Kidney (tissue), 14 donors: Measurements from ENCODE around the gene AGBL1. TPM values are rescaled to one million over a fixed set of nuclear protein-coding genes. Genes with fewer than 3 reads are reported as not detected.

Experiments used
- DNase-seq, 5 donors: peaks; one replicate each; pipeline ENCODE4 v3.0.0-alpha.2; 2013 to 2020
- FAIRE-seq: peaks from 2 replicates; lab custom pipeline; 2012; peaks lifted over from hg19 to GRCh38; lab: Jason Lieb, UNC
- H3K27ac ChIP-seq, 2 donors: one replicate each; pipeline ENCODE4 v1.7.0; 2013; ENCODE audit warnings: low read depth in 2 of 2, low read length in 2 of 2, inconsistent platforms in 1 of 2
- H3K27me3 ChIP-seq: one replicate; pipeline ENCODE4 v1.7.1; 2013; ENCODE audit warnings: low read length, inconsistent platforms; ENCODE audit not compliant: control insufficient read depth, insufficient read depth
- H3K36me3 ChIP-seq, 3 donors: one replicate each; pipeline versions ENCODE4 v1.7.0 to v1.7.1; 2013; ENCODE audit warnings: low read length in 3 of 3, control low read depth in 1 of 3, inconsistent platforms in 1 of 3; ENCODE audit not compliant: insufficient read depth in 3 of 3, control insufficient read depth in 2 of 3
- H3K4me1 ChIP-seq, 3 donors: one replicate each; pipeline versions ENCODE4 v1.7.0 to v1.7.1; 2013; ENCODE audit warnings: low read length in 3 of 3, inconsistent platforms in 1 of 3, low read depth in 1 of 3; ENCODE audit not compliant: control insufficient read depth in 2 of 3, insufficient read depth in 2 of 3
- H3K4me3 ChIP-seq, 3 donors: one replicate each; pipeline versions ENCODE4 v1.7.0 to v1.8.1; 2013; ENCODE audit warnings: low read length in 3 of 3, control low read depth in 1 of 3, inconsistent platforms in 1 of 3
- H3K9ac ChIP-seq, 3 donors: one replicate each; pipeline versions ENCODE4 v1.7.0 to v1.7.1; 2013; ENCODE audit warnings: low read length in 3 of 3, control low read depth in 1 of 3, inconsistent platforms in 1 of 3
- H3K9me3 ChIP-seq, 3 donors: one replicate each; pipeline versions ENCODE4 v1.7.0 to v1.7.1; 2013; ENCODE audit warnings: low read length in 3 of 3, control low read depth in 1 of 3, inconsistent platforms in 1 of 3; ENCODE audit not compliant: control insufficient read depth in 2 of 3, insufficient read depth in 1 of 3
- CTCF ChIP-seq: IDR thresholded peaks from 3 replicates; pipeline ENCODE4 v1.5.1; 2012; ENCODE audit warnings: mild to moderate bottlenecking, moderate library complexity, borderline replicate concordance; ENCODE audit not compliant: insufficient read depth; ENCODE audit errors: extremely low read depth
- intact Hi-C: fragments of 100-400 bp; cut with DNase I; formaldehyde crosslinking; loops from one replicate; pipeline ENCODE4 v1.11.1; 2022
- polyA plus RNA-seq: library from polyadenylated mRNA; stranded (reverse); fragments of 350-450 nt; fragmentation: Illumina TruSeq; extraction: RNeasy Lipid Tissue Mini Kit (QIAGEN cat#74804); gene quantifications from one replicate; pipeline ENCODE4 v1.2.3, GENCODE V29; 2014; ENCODE audit warnings: low read depth, low replicate concordance; ENCODE audit not compliant: insufficient read depth
- total RNA-seq: library from RNA; stranded (reverse); fragmentation: NEBNext Ultra II Directional; extraction: Animal tissue kit (Norgen Biotek cat#: 25700); gene quantifications from one replicate; pipeline ENCODE4 v1.2.1, GENCODE V29; 2021
- donor health status: control.
- donor health status: control.
- donor health status: control.
- donor health status: control.
- donor health status: control.
- donor health status: DM: yes; HTN: yes; CAD: no.
- donor health status: Normal renal cell carcinoma (clear cell type).

The AGBL1 gene
- total and polyA plus RNA-seq, 2 donors from 2014 or later, result not detected

- H3K9ac ChIP-seq, result no peak overlapping the region
- intact Hi-C loops, result no loop called here
- H3K36me3 ChIP-seq, result no peaks in the 10 kb centered on the region
- no peaks in the 10 kb centered on the region for H3K27me3 ChIP-seq
- TF ChIP-seq CTCF, result no peak
- DNase-seq, result no peak
- no peaks in the 10 kb centered on the region for H3K4me1 ChIP-seq
- H3K9me3 ChIP-seq, result no peaks in the 10 kb centered on the region
- H3K4me3 ChIP-seq, result no peak overlapping the region
- FAIRE-seq, result no peak
- H3K27ac ChIP-seq, result no peak overlapping the region
Observed at GRCh38 chr15:86193716-86194380, 114.2 kb downstream of the AGBL1 start.

GRCh38 chr15:86197770-86198169 is 118.1 kb downstream of the AGBL1 start:
- intact Hi-C loops, result no loop called here
- Histone ChIP-seq H3K27me3 (no peaks in the 10 kb centered on the region), H3K36me3 (no peaks in the 10 kb centered on the region), H3K27ac (no peak overlapping the region), H3K4me1 (no peaks in the 10 kb centered on the region), H3K9ac (no peak overlapping the region), H3K4me3 (no peak overlapping the region), H3K9me3 (no peaks in the 10 kb centered on the region)
- no peak for DNase-seq
- TF ChIP-seq CTCF, result no peak
- FAIRE-seq, result no peak

- H3K4me3 ChIP-seq, result no peak overlapping the region
- H3K4me1 ChIP-seq, result no peaks in the 10 kb centered on the region
- no peak overlapping the region for H3K27ac ChIP-seq
- DNase-seq (no peak), FAIRE-seq (no peak)
- H3K27me3 ChIP-seq, result no peaks in the 10 kb centered on the region
- H3K9ac ChIP-seq, result no peak overlapping the region
- no peaks in the 10 kb centered on the region for H3K9me3 ChIP-seq
- no peaks in the 10 kb centered on the region for H3K36me3 ChIP-seq
- intact Hi-C loops, result no loop called here
- no peak for TF ChIP-seq CTCF
Observed at GRCh38 chr15:86199467-86200145, 119.9 kb downstream of the AGBL1 start.
